ENCODE measurements around the gene GDF2. TPM values are rescaled to one million over a fixed set of nuclear protein-coding genes. Genes with fewer than 3 reads are reported as not detected.

GDF2 gene
- total and polyA plus RNA-seq, 2 of the 4 experiments (the other 2 are of a cell fraction): under 0.01 TPM; not detected in 1

DNA sequence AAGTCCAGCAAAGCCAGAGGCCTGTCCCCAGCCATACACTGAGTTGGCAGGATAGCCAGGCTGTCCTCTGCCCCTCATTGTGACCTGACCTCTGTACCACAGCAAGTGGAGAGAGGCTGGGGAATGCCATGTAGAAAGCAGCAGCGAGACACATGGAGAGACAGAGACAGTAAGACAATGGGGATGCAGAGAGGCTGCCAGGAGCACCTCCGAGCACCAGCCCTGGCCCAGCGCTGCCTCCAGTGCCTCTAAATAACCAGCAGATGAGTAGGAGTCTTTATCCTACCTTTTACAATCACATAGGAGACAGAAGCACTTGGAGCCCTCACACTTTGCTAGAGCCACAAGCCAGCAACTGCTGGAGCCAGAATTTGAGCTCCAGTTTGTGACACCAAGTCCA lies 8.1 kb downstream of the GDF2 start:
- ATAC-seq (ENCODE audit: low read depth) (no peak), DNase-seq (no peak)
- H3K56ac ChIP-seq (ENCODE audit: extremely low read depth, insufficient read depth, low read length): no peak overlapping the region
- POLR2A ChIA-PET (ENCODE audit: unreplicated experiment): no interaction called here
- H3K9me3 ChIP-seq (ENCODE audit: control insufficient read depth, insufficient read depth, low read length): no peaks in the 10 kb centered on the region
- H3K36me3 ChIP-seq (ENCODE audit: control insufficient read depth, insufficient read depth, low read length): no peaks in the 10 kb centered on the region
- H3K27me3 ChIP-seq (ENCODE audit: control insufficient read depth, insufficient read depth, low read length): peaks cover 11% of the 10 kb centered on the region
- intact Hi-C loops (cut with micrococcal nuclease) (no loop called here), dilution Hi-C loops (cut with HindIII; ENCODE audit: low sequenced_read_pairs, unreplicated experiment) (no loop called here), in situ Hi-C loops (cut with MboI; ENCODE audit: low sequenced_read_pairs) (no loop called here)
- H4K91ac ChIP-seq (ENCODE audit: insufficient read depth, low read depth, low read length): no peak overlapping the region
- H2BK20ac ChIP-seq (ENCODE audit: low read depth, low read length): no peak overlapping the region
- no peak overlapping the region for H2BK5ac ChIP-seq (ENCODE audit: low read depth, low read length, poor library complexity, severe bottlenecking)
- BruUV-seq (replicated peaks): no TSS peak
- H4K5ac ChIP-seq (ENCODE audit: low read depth, low read length): no peak overlapping the region
- no peak overlapping the region for H2BK120ac ChIP-seq (ENCODE audit: low read depth, low read length)
- no peak overlapping the region for H2AFZ ChIP-seq (replicated peaks; ENCODE audit: low read length, poor library complexity)
- H3K9me1 ChIP-seq (ENCODE audit: insufficient read depth, low read length): peaks cover 4% of the 10 kb centered on the region; the same call in 1 of the 2 replicates
- H3K18ac ChIP-seq (ENCODE audit: low read depth, low read length): no peak overlapping the region
- no peak overlapping the region for H3K4me3 ChIP-seq (ENCODE audit: insufficient read depth, low read depth, low read length)
- TF ChIP-seq SMC3 (IDR thresholded peaks at IDR 0.05; ENCODE audit: low read depth, low read length): no peak
- no peak for TF ChIP-seq CEBPB (IDR thresholded peaks at IDR 0.05; ENCODE audit: low read depth, low read length)
- no peak for TF ChIP-seq CHD1 (IDR thresholded peaks at IDR 0.05; ENCODE audit: low read depth, low read length)
- no peak for TF ChIP-seq MAZ (IDR thresholded peaks at IDR 0.05; ENCODE audit: borderline replicate concordance, low read depth, low read length)
- TF ChIP-seq RCOR1 (IDR thresholded peaks at IDR 0.05; ENCODE audit: insufficient replicate concordance, low read length): no peak
- TF ChIP-seq BHLHE40 (IDR thresholded peaks at IDR 0.05; ENCODE audit: low read depth, low read length): no peak
- no peak for TF ChIP-seq RFX5 (IDR thresholded peaks at IDR 0.05; ENCODE audit: low read depth, low read length)
- TF ChIP-seq USF2 (IDR thresholded peaks at IDR 0.05; ENCODE audit: low read depth, low read length): no peak
- no peak for TF ChIP-seq NFE2L2 (IDR thresholded peaks at IDR 0.05; ENCODE audit: low read depth, low read length)
- TF ChIP-seq MAFK (IDR thresholded peaks at IDR 0.05; ENCODE audit: low read depth, low read length): no peak
- TF ChIP-seq MXI1 (IDR thresholded peaks at IDR 0.05; ENCODE audit: borderline replicate concordance, low read depth, low read length): no peak
- TF ChIP-seq, protein P1, sequence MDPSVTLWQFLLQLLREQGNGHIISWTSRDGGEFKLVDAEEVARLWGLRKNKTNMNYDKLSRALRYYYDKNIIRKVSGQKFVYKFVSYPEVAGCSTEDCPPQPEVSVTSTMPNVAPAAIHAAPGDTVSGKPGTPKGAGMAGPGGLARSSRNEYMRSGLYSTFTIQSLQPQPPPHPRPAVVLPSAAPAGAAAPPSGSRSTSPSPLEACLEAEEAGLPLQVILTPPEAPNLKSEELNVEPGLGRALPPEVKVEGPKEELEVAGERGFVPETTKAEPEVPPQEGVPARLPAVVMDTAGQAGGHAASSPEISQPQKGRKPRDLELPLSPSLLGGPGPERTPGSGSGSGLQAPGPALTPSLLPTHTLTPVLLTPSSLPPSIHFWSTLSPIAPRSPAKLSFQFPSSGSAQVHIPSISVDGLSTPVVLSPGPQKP (IDR thresholded peaks at IDR 0.05; ENCODE audit: borderline replicate concordance, low read depth, low read length): no peak
- TF ChIP-seq, protein P2, sequence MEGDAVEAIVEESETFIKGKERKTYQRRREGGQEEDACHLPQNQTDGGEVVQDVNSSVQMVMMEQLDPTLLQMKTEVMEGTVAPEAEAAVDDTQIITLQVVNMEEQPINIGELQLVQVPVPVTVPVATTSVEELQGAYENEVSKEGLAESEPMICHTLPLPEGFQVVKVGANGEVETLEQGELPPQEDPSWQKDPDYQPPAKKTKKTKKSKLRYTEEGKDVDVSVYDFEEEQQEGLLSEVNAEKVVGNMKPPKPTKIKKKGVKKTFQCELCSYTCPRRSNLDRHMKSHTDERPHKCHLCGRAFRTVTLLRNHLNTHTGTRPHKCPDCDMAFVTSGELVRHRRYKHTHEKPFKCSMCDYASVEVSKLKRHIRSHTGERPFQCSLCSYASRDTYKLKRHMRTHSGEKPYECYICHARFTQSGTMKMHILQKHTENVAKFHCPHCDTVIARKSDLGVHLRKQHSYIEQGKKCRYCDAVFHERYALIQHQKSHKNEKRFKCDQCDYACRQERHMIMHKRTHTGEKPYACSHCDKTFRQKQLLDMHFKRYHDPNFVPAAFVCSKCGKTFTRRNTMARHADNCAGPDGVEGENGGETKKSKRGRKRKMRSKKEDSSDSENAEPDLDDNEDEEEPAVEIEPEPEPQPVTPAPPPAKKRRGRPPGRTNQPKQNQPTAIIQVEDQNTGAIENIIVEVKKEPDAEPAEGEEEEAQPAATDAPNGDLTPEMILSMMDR (conservative IDR thresholded peaks at IDR 0.05; ENCODE audit: low read depth, low read length): no peak
- TF ChIP-seq FOS (IDR thresholded peaks at IDR 0.05; ENCODE audit: low read depth, low read length): no peak
- no peak for TF ChIP-seq POLR2A (IDR thresholded peaks at IDR 0.05; ENCODE audit: low read depth, low read length)
- no peak for TF ChIP-seq RAD21 (IDR thresholded peaks at IDR 0.05; ENCODE audit: low read length)
- no peak overlapping the region for H3K4me2 ChIP-seq (ENCODE audit: low read depth, low read length)
- no peak overlapping the region for H2AK9ac ChIP-seq (replicated peaks; ENCODE audit: low read depth, low read length, poor library complexity)
- H3K9ac ChIP-seq (ENCODE audit: low read depth, low read length): no peak overlapping the region
- H3K23ac ChIP-seq (ENCODE audit: low read depth, low read length): no peak overlapping the region
- no peak overlapping the region for H2AK5ac ChIP-seq (ENCODE audit: low read depth, low read length)
- CTCF ChIA-PET: no interaction called here
- no peaks in the 10 kb centered on the region for H3K4me1 ChIP-seq (ENCODE audit: control insufficient read depth, insufficient read depth, low read length)
- no peak overlapping the region for H4K8ac ChIP-seq (ENCODE audit: low read depth in 2 of 2, low read length in 2 of 2)
- 87% methylated on average over 3 of the region's 3 CpGs; no CpG with 5 or more reads in 1 of the 2 experiments for WGBS, 2 experiments (ENCODE audit: extremely low coverage in 2 of 2, insufficient read length in 1 of 2)
- no peaks in the 10 kb centered on the region for H3K79me1 ChIP-seq (ENCODE audit: low read depth in 1 of 2, low read length in 2 of 2)
- H4K20me1 ChIP-seq (ENCODE audit: insufficient read depth, low read length): no peaks in the 10 kb centered on the region
- H3K4ac ChIP-seq (ENCODE audit: low read depth, low read length): no peak overlapping the region
- H3K14ac ChIP-seq (replicated peaks; ENCODE audit: low read depth, low read length): no peak overlapping the region
- no peak overlapping the region for H3K27ac ChIP-seq (ENCODE audit: insufficient read depth, low read length)
- no peak overlapping the region for H2BK15ac ChIP-seq (ENCODE audit: low read depth, low read length)
